GM23338 (cell line): ENCODE results near the gene PHACTR1. TPM values are rescaled to one million over a fixed set of nuclear protein-coding genes. Genes with fewer than 3 reads are reported as not detected.

ENCODE experiments used
- ATAC-seq: fragments of 200-7000 bp; cut with Tn5 transposase; 3 replicates; pipeline ENCODE4 v1.9.1; 2020
- DNase-seq: peaks from one replicate; pipeline ENCODE4 v3.0.0-alpha.2; 2015; ENCODE audit warnings: low spot score
- H2AFZ ChIP-seq: fragments of 200-600 bp; sonication (generic); 2 replicates; pipeline ENCODE4 v1.8.0; 2016; ENCODE audit warnings: antibody characterized with exemption, mild to moderate bottlenecking, moderate library complexity
- H3F3A ChIP-seq: fragments of 200-600 bp; sonication (generic); replicated peaks from 2 replicates; pipeline ENCODE4 v1.8.0; 2017; ENCODE audit warnings: antibody characterized with exemption, mixed run types, low read depth
- H3K27ac ChIP-seq: fragments of 200-600 bp; sonication (generic); 2 replicates; pipeline ENCODE4 v1.6.1; 2016; ENCODE audit warnings: low read depth
- H3K27me3 ChIP-seq: fragments of 200-600 bp; sonication (generic); 2 replicates; pipeline ENCODE4 v1.8.0; 2016; ENCODE audit warnings: mild to moderate bottlenecking, mixed run types, moderate library complexity; ENCODE audit not compliant: insufficient read depth
- H3K36me3 ChIP-seq: fragments of 200-600 bp; sonication (generic); 2 replicates; pipeline ENCODE4 v1.8.0; 2016; ENCODE audit warnings: mild to moderate bottlenecking; ENCODE audit not compliant: insufficient read depth
- H3K4me1 ChIP-seq: fragments of 200-600 bp; sonication (generic); 2 replicates; pipeline ENCODE4 v1.8.0; 2016; ENCODE audit warnings: mild to moderate bottlenecking, moderate library complexity; ENCODE audit not compliant: insufficient read depth
- H3K4me2 ChIP-seq: fragments of 200-600 bp; sonication (generic); 2 replicates; pipeline ENCODE4 v1.7.1; 2017; ENCODE audit warnings: mixed run types
- H3K4me3 ChIP-seq: fragments of 200-600 bp; sonication (generic); 2 replicates; pipeline ENCODE4 v1.6.1; 2016; ENCODE audit warnings: mixed run types
- H3K79me2 ChIP-seq: fragments of 200-600 bp; sonication (generic); replicated peaks from 2 replicates; pipeline ENCODE4 v1.8.0; 2017; ENCODE audit warnings: mild to moderate bottlenecking; ENCODE audit not compliant: insufficient read depth
- H3K9me2 ChIP-seq: fragments of 200-600 bp; sonication (generic); 2 replicates; pipeline ENCODE4 v1.8.0; 2017; ENCODE audit not compliant: insufficient read depth
- H4K20me1 ChIP-seq: fragments of 200-600 bp; sonication (generic); replicated peaks from 2 replicates; pipeline ENCODE4 v1.8.0; 2017; ENCODE audit warnings: mild to moderate bottlenecking; ENCODE audit not compliant: insufficient read depth
- H3K27ac Mint-ChIP-seq: 2 replicates; pipeline ENCODE4 v1.8.0; 2020; ENCODE audit warnings: inconsistent platforms, mild to moderate bottlenecking, moderate library complexity, mixed read lengths
- H3K27me3 Mint-ChIP-seq: 3 replicates; pipeline ENCODE4 v1.8.0; 2022; ENCODE audit warnings: low read depth, mild to moderate bottlenecking, moderate library complexity, mixed read lengths, inconsistent platforms; ENCODE audit not compliant: insufficient read depth, poor library complexity
- H3K36me3 Mint-ChIP-seq: 3 replicates; pipeline ENCODE4 v1.8.0; 2021; ENCODE audit warnings: low read depth, mild to moderate bottlenecking, inconsistent platforms, moderate library complexity, mixed read lengths
- H3K4me1 Mint-ChIP-seq: 3 replicates; pipeline ENCODE4 v1.8.0; 2020; ENCODE audit warnings: mild to moderate bottlenecking, inconsistent platforms, mixed read lengths
- H3K4me3 Mint-ChIP-seq: 3 replicates; pipeline ENCODE4 v1.8.0; 2021; ENCODE audit warnings: moderate library complexity, mild to moderate bottlenecking, inconsistent platforms, mixed read lengths
- H3K9me3 Mint-ChIP-seq: 3 replicates; pipeline ENCODE4 v1.8.0; 2020; ENCODE audit warnings: moderate library complexity, mild to moderate bottlenecking, inconsistent platforms, mixed read lengths
- CREB1 ChIP-seq: fragments of 250-450 bp; sonication (Bioruptor Pico); IDR thresholded peaks from 2 replicates; pipeline ENCODE4 v1.5.0; 2020; ENCODE audit warnings: low read depth, mild to moderate bottlenecking, moderate library complexity
- CTCF ChIP-seq, 2 experiments: fragments of 200-600 bp in 1 of 2; sonication (generic) in 1 of 2; conservative IDR thresholded peaks; 2 replicates each; pipeline versions ENCODE4 v1.5.1 to v1.6.1; 2016 to 2017; ENCODE audit warnings: antibody characterized with exemption in 2 of 2, low read depth in 2 of 2, mild to moderate bottlenecking in 2 of 2, moderate library complexity in 1 of 2
- ETS1 ChIP-seq: IDR thresholded peaks from 2 replicates; pipeline ENCODE4 v1.6.1; 2016; ENCODE audit warnings: antibody characterized with exemption
- EZH2 ChIP-seq: fragments of 200-600 bp; sonication (generic); IDR thresholded peaks from one replicate; pipeline ENCODE4 v1.8.0; 2017; ENCODE audit warnings: antibody characterized with exemption, mild to moderate bottlenecking, low read depth; ENCODE audit not compliant: unreplicated experiment
- EZH2phosphoT487 ChIP-seq: fragments of 200-600 bp; sonication (generic); IDR thresholded peaks from one replicate; pipeline ENCODE4 v1.8.1; 2018; ENCODE audit warnings: antibody characterized with exemption; ENCODE audit not compliant: unreplicated experiment
- JUNB ChIP-seq: IDR thresholded peaks from one replicate; pipeline ENCODE4 v1.6.1; 2016; ENCODE audit warnings: antibody characterized with exemption; ENCODE audit not compliant: unreplicated experiment
- NANOG ChIP-seq: IDR thresholded peaks from 2 replicates; pipeline ENCODE4 v1.6.1; 2016; ENCODE audit warnings: antibody characterized with exemption, borderline replicate concordance
- POLR2AphosphoS5 ChIP-seq: IDR thresholded peaks from 2 replicates; pipeline ENCODE4 v1.6.1; 2016; ENCODE audit warnings: antibody characterized with exemption, low read depth
- REST ChIP-seq: IDR thresholded peaks from one replicate; pipeline ENCODE4 v1.6.1; 2018; ENCODE audit warnings: antibody characterized with exemption; ENCODE audit not compliant: unreplicated experiment
- STAT1 ChIP-seq: IDR thresholded peaks from one replicate; pipeline ENCODE4 v1.6.1; 2016; ENCODE audit warnings: antibody characterized with exemption; ENCODE audit not compliant: unreplicated experiment
- ZNF114 ChIP-seq: fragments of 250-450 bp; sonication (Bioruptor Pico); IDR thresholded peaks from 2 replicates; pipeline ENCODE4 v1.5.0; 2020; ENCODE audit warnings: mild to moderate bottlenecking, moderate library complexity
- ZNF331 ChIP-seq: fragments of 250-450 bp; sonication (Bioruptor Pico); IDR thresholded peaks from 2 replicates; pipeline ENCODE4 v1.5.0; 2020; ENCODE audit warnings: low read depth, mild to moderate bottlenecking, moderate library complexity
- ZNF462 ChIP-seq: fragments of 250-450 bp; sonication (Bioruptor Pico); IDR thresholded peaks from 2 replicates; pipeline ENCODE4 v1.5.0; 2020; ENCODE audit warnings: mild to moderate bottlenecking, moderate library complexity
- polyA plus RNA-seq: library from polyadenylated mRNA; unstranded; fragments of >200 nt; fragmentation: Nextera tagmentation; extraction: Ambion mirVana; gene quantifications from 2 replicates; pipeline ENCODE4 v1.2.1, GENCODE V29; 2016
- total RNA-seq: library from RNA; depleted of rRNA; stranded (reverse); fragments of >200 nt; shearing (Covaris generic); gene quantifications from 2 replicates; pipeline ENCODE4 v1.2.3, GENCODE V29; 2014

The PHACTR1 gene
- total and polyA plus RNA-seq, 2 experiments from 2014 or later, result 5.9 to 19.3 TPM

GRCh38 chr6:12729467-12729866 lies 12.9 kb downstream of the PHACTR1 start:
- no peak overlapping the region for H3K4me2 ChIP-seq
- H2AFZ ChIP-seq, result peak overlapping the region; percentile 80
- Mint-ChIP-seq H3K36me3 (no peaks in the 10 kb centered on the region), H3K27me3 (no peaks in the 10 kb centered on the region), H3K27ac (peak overlapping the region; percentile 43), H3K4me3 (no peak overlapping the region), H3K9me3 (no peaks in the 10 kb centered on the region), H3K4me1 (peaks cover 20% of the 10 kb centered on the region)
- no peaks in the 10 kb centered on the region for H3K79me2 ChIP-seq
- peaks cover 18% of the 10 kb centered on the region for H3K4me1 ChIP-seq
- no peak for ATAC-seq
- no peaks in the 10 kb centered on the region for H3K36me3 ChIP-seq
- H3K27ac ChIP-seq, result no peak overlapping the region
- TF ChIP-seq NANOG (no peak), EZH2phosphoT487 (no peak), ETS1 (no peak), STAT1 (no peak), CREB1 (no peak), EZH2 (no peak), CTCF (conservative IDR thresholded peaks at IDR 0.05; ENCODE audit: low read depth in 2 of 2) (no peak), ZNF462 (CRISPR knock-in tag) (no peak), ZNF331 (CRISPR knock-in tag) (no peak), ZNF114 (CRISPR knock-in tag) (no peak), JUNB (no peak), REST (no peak), POLR2AphosphoS5 (no peak)
- no peaks in the 10 kb centered on the region for H3K9me2 ChIP-seq
- H4K20me1 ChIP-seq, result no peaks in the 10 kb centered on the region
- H3F3A ChIP-seq, result no peaks in the 10 kb centered on the region
- no peaks in the 10 kb centered on the region for H3K27me3 ChIP-seq
- no peak overlapping the region for H3K4me3 ChIP-seq
- no peak for DNase-seq
